NB4 (cell line): ENCODE measurements around the gene HBA1.

Experiments
- POLR2A ChIP-seq: IDR thresholded peaks from 2 replicates; pipeline ENCODE4 v1.6.1; 2011; ENCODE audit warnings: mild to moderate bottlenecking; ENCODE audit not compliant: insufficient read length; ENCODE audit errors: extremely low read depth
- TF ChIP-seq, protein P1 (sequence below): IDR thresholded peaks from one replicate; pipeline ENCODE4 v1.5.1; 2012; ENCODE audit warnings: low read depth, low read length
- TF ChIP-seq, protein P2 (sequence below): IDR thresholded peaks from 2 replicates; pipeline ENCODE4 v1.6.1; 2011; ENCODE audit warnings: low read depth, low read length

DNA sequence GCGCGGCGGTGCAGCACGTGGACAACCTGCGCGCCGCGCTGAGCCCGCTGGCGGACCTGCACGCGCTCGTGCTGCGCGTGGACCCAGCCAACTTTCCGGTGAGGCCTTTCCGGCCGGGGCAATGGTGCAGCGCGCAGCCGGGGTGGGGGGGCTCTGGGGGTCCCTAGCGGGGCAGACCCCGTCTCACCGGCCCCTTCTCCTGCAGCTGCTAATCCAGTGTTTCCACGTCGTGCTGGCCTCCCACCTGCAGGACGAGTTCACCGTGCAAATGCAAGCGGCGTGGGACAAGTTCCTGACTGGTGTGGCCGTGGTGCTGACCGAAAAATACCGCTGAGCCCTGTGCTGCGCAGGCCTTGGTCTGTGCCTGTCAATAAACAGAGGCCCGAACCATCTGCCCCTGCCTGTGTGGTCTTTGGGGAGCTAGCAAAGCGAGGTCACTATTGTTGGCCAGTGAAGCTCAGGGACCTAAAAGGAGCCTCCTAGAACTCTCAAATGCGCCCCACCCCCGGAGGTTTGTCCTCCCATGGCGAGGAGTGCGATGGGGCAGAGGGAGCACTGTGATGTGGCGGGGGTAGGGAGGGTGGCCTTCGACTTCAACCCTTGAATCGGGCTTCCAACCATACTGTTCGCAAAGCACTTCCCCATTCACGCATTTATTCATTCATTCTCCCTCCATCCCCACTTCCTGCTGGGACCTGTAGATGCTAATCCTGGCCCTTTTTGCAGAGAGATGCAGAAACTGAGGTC, 9.9 kb upstream of the HBA1 start:
- TF ChIP-seq, protein P1, sequence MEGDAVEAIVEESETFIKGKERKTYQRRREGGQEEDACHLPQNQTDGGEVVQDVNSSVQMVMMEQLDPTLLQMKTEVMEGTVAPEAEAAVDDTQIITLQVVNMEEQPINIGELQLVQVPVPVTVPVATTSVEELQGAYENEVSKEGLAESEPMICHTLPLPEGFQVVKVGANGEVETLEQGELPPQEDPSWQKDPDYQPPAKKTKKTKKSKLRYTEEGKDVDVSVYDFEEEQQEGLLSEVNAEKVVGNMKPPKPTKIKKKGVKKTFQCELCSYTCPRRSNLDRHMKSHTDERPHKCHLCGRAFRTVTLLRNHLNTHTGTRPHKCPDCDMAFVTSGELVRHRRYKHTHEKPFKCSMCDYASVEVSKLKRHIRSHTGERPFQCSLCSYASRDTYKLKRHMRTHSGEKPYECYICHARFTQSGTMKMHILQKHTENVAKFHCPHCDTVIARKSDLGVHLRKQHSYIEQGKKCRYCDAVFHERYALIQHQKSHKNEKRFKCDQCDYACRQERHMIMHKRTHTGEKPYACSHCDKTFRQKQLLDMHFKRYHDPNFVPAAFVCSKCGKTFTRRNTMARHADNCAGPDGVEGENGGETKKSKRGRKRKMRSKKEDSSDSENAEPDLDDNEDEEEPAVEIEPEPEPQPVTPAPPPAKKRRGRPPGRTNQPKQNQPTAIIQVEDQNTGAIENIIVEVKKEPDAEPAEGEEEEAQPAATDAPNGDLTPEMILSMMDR, result no peak
- TF ChIP-seq POLR2A, result no peak
- TF ChIP-seq, protein P2, sequence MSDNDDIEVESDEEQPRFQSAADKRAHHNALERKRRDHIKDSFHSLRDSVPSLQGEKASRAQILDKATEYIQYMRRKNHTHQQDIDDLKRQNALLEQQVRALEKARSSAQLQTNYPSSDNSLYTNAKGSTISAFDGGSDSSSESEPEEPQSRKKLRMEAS, result no peak
